Uterus (tissue), 2 donors: ENCODE measurements around the gene EEFSEC.

ENCODE experiments used
- CTCF ChIP-seq, 4 experiments: fragments of 200-600 bp in 2 of 4; fragments of 450-650 bp in 2 of 4; sonication (generic) in 2 of 4; IDR thresholded peaks; one replicate each; pipeline ENCODE4 v1.5.1; 2016 to 2019; ENCODE audit warnings: antibody characterized with exemption in 4 of 4, mild to moderate bottlenecking in 2 of 4, moderate library complexity in 1 of 4
- POLR2A ChIP-seq, 2 donors: fragments of 450-650 bp; IDR thresholded peaks; one replicate each; pipeline ENCODE4 v1.6.1; 2016; ENCODE audit warnings: antibody characterized with exemption in 2 of 2, mild to moderate bottlenecking in 1 of 2, moderate library complexity in 1 of 2

DNA sequence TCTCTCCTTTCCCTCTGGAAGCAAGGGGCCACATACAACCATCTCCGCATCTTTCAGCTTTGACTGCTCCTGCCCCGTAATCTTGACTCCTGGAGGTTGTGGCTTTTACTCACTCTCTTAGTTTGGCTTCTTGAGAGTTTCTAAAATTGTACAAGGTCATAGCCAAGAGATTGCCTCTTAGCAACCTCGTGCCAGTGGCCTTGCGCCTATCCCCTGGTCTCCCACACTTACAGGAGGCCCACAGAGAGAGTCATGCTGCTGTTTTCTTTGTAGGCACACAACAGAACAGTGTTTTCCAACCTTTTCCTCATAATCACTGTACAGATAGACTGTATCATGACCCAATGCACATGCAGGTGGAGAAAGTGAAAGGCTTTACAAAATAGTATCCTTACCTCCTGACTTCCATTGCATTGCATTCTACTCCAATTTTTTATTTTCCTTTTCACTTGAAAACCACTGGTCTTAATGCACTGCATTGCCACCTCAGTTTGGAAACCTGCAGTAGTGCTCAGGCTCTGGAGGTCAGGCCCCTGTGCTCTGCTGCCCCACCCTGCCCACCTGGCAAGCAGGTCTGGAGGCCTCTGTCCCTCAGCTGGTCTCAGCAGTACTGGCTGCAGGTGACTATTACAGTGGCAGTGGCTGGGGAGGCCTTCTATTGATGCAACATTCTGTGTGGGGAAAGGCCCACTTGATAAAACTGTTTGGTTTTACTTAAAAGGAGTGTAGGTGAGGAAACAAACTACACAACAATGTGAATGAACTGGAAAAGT is 157.2 kb downstream of the EEFSEC start:
- no peak for TF ChIP-seq POLR2A (IDR thresholded peaks at IDR 0.05)
- no peak for TF ChIP-seq CTCF (IDR thresholded peaks at IDR 0.05)
